Measurements from ENCODE around the gene CLTCL1. TPM values are rescaled to one million over a fixed set of nuclear protein-coding genes. Genes with fewer than 3 reads are reported as not detected.

Gene CLTCL1
- total and polyA plus RNA-seq, 3 donors from 2014 or later, result 46.6 to 107 (median 54.4) TPM

- Histone ChIP-seq H3K27me3 (no peaks in the 10 kb centered on the region), H3K27ac (no peak overlapping the region), H3K4me3 (no peak overlapping the region), H3K4me1 (no peaks in the 10 kb centered on the region), H3K36me3 (ENCODE audit: low read depth, missing control alignments) (no peaks in the 10 kb centered on the region), H3K9me3 (no peaks in the 10 kb centered on the region)
- 85 to 89% methylated on average over 14 of the region's 14 CpGs for WGBS, 2 donors
- no peak for DNase-seq
- TF ChIP-seq, protein P1, sequence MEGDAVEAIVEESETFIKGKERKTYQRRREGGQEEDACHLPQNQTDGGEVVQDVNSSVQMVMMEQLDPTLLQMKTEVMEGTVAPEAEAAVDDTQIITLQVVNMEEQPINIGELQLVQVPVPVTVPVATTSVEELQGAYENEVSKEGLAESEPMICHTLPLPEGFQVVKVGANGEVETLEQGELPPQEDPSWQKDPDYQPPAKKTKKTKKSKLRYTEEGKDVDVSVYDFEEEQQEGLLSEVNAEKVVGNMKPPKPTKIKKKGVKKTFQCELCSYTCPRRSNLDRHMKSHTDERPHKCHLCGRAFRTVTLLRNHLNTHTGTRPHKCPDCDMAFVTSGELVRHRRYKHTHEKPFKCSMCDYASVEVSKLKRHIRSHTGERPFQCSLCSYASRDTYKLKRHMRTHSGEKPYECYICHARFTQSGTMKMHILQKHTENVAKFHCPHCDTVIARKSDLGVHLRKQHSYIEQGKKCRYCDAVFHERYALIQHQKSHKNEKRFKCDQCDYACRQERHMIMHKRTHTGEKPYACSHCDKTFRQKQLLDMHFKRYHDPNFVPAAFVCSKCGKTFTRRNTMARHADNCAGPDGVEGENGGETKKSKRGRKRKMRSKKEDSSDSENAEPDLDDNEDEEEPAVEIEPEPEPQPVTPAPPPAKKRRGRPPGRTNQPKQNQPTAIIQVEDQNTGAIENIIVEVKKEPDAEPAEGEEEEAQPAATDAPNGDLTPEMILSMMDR (IDR thresholded peaks at IDR 0.05), result no peak
- TF ChIP-seq POLR2A (IDR thresholded peaks at IDR 0.05), result no peak
- intact Hi-C loops (cut with DNase I; ENCODE audit: low total_unique reads), result no loop called here
Observed at GRCh38 chr22:19234126-19234896, 57.2 kb downstream of the CLTCL1 start.

- no peak for TF ChIP-seq POLR2A (IDR thresholded peaks at IDR 0.05)
- TF ChIP-seq, protein P1 (IDR thresholded peaks at IDR 0.05), result no peak
- intact Hi-C loops (cut with DNase I; ENCODE audit: low total_unique reads), result no loop called here
- Histone ChIP-seq H3K4me1 (no peaks in the 10 kb centered on the region), H3K27ac (no peak overlapping the region), H3K27me3 (no peaks in the 10 kb centered on the region), H3K4me3 (no peak overlapping the region), H3K9me3 (no peaks in the 10 kb centered on the region), H3K36me3 (ENCODE audit: low read depth, missing control alignments) (no peaks in the 10 kb centered on the region)
- DNase-seq, result no peak
- 92 to 94% methylated on average over 11 of the region's 11 CpGs for WGBS, 2 donors
Observed at GRCh38 chr22:19233189-19233661, 58.3 kb downstream of the CLTCL1 start.

- Histone ChIP-seq H3K27me3 (no peaks in the 10 kb centered on the region), H3K9me3 (no peaks in the 10 kb centered on the region), H3K4me1 (no peaks in the 10 kb centered on the region), H3K4me3 (no peak overlapping the region), H3K36me3 (ENCODE audit: low read depth, missing control alignments) (no peaks in the 10 kb centered on the region), H3K27ac (no peak overlapping the region)
- WGBS, 2 donors, result 56 to 63% methylated on average over 2 of the region's 2 CpGs
- TF ChIP-seq POLR2A (IDR thresholded peaks at IDR 0.05), result no peak
- TF ChIP-seq, protein P1 (IDR thresholded peaks at IDR 0.05), result no peak
- no peak for DNase-seq
- intact Hi-C loops (cut with DNase I; ENCODE audit: low total_unique reads), result no loop called here
Observed at GRCh38 chr22:19232623-19233022, 58.9 kb downstream of the CLTCL1 start.

DNA sequence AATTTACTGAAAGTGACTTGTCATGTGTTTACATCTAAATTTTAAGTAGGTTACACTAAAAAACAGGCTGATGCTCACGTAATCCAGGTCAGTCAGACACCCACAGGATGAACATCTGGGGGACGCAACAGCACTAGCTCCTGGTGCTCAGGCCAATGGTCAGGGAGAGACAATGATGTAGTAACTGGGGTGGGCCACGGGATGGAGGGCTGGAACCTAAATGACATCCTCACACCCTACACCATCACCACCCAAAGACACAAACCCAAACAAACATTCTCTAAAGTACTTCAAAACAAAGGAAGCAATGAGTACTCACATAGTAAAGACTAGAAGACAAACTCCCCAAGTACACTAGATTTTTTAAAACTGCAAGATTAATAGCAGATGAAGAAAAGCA, 59.5 kb downstream of the CLTCL1 start:
- Histone ChIP-seq H3K27ac (no peak overlapping the region), H3K4me3 (no peak overlapping the region), H3K36me3 (ENCODE audit: low read depth, missing control alignments) (no peaks in the 10 kb centered on the region), H3K4me1 (no peaks in the 10 kb centered on the region), H3K27me3 (no peaks in the 10 kb centered on the region), H3K9me3 (no peaks in the 10 kb centered on the region)
- no peak for DNase-seq
- WGBS, 2 donors, result 89 to 93% methylated on average over 3 of the region's 3 CpGs
- TF ChIP-seq POLR2A (IDR thresholded peaks at IDR 0.05), result no peak
- TF ChIP-seq, protein P1 (IDR thresholded peaks at IDR 0.05), result no peak
- intact Hi-C loops (cut with DNase I; ENCODE audit: low total_unique reads), result no loop called here

DNA sequence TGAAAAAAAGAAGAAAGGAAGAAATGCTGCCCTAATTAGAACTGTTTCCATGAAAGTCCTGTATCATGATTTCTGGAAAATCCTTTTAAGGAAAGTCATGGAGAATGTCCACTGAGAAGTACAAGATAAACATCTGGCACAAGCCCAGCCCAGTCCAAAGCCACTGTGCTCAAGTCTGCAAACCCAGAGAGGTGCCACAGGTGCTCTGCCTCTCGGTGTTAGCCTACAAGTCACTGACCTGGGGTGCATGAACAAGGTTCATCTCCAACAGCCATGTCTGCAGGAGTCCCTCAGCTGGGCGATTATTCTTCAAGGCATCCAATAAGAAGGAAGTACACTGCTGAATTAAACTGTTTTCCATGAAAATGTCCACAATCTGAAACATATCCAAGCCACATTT, 61.9 kb downstream of the CLTCL1 start:
- no peaks in the 10 kb centered on the region for H3K36me3 ChIP-seq (ENCODE audit: low read depth, missing control alignments)
- WGBS, 2 donors, result 69 to 86% methylated on average over 2 of the region's 2 CpGs
- H3K9me3 ChIP-seq, result no peaks in the 10 kb centered on the region
- peak overlapping the region in 1 of 2 donors; percentile 13 for H3K27ac ChIP-seq
- DNase-seq, result no peak
- TF ChIP-seq POLR2A (IDR thresholded peaks at IDR 0.05), result no peak
- TF ChIP-seq, protein P1 (IDR thresholded peaks at IDR 0.05), result no peak
- no peaks in the 10 kb centered on the region for H3K4me1 ChIP-seq
- intact Hi-C loops (cut with DNase I; ENCODE audit: low total_unique reads), result no loop called here
- no peaks in the 10 kb centered on the region for H3K27me3 ChIP-seq
- H3K4me3 ChIP-seq, result no peak overlapping the region

Data from testis (tissue), 3 donors.